ENCODE data around the gene MRPL37.
"Not testable (repeated sequence)": the region's sequence is repeated elsewhere in the genome, so short reads cannot be mapped to it uniquely, and the experiment has no call there.

MRPL37 gene

DNA sequence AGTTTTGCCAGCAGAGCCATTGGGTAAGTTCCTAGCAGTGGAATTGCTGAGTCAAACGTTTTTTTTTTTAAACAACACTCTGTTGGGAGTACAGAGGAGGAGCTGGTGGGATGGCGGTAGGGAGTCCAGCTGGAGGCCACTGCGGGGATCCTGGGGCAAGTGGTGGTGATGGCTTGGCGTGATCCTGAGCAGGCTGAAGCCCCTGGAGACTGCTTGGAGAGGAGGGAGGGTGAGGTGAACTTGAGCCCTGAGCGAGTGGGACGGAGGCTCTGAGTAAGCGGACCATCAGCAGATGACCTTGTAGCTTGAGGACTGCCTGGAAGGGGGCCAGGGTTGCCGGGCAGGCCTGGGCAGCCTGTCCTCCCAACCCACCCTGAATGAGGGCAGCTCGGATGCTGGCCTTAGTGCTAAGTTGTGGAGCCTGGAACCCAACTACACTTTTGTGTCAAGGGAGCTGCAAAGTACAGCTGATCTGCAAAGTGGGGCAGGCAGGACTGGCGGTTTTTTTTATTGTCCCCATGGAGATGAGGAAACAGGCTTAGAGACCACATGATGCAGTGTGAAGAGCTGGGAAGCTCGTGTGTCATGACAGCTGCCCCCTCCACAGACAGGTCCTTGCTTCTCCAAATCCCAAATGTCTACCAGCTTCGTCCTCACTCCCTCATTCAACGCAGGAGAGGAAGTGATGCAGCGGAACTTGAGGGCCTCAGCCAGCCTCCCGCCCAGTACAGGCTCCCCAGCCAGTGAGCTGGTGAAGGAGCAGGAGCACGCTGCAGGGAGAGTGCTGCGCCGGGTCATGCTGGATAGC lies 20.2 kb downstream of the MRPL37 start:
- no peak for DNase-seq (ENCODE audit: low read depth)

DNA sequence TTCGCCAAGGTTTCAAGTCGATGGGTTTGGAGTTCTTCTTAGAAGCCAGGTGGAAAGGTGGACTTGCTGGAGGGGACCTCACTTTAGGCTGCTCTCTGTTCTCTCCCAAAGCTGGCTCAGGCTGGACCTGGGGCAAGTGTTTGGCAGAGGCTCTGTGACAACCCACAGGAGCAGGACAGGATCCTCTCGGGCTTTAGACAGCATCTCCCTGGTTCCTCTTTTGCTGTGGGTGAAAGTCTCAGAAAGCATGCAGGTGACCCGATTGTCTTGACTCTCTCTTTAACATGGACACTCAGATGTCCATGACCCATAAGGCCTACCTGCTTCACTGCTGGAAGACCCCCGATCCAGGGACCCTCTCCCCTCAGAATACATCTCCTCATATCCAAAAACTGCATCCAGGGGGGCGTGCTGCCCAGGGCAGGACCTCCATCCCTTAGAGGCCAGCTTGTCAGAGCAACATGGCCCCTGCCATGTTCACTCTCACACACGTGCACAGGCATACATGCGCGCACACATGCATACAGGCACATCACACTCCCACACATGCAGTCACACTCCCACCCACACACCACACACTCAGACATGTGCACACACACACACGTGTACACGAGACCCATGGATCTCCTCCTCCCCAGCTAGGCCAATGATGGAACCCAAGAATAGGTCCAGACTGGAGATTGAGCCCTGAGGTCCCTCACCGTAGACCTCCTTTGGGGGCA lies 21.3 kb downstream of the MRPL37 start:
- DNase-seq (ENCODE audit: low read depth): no peak

DNA sequence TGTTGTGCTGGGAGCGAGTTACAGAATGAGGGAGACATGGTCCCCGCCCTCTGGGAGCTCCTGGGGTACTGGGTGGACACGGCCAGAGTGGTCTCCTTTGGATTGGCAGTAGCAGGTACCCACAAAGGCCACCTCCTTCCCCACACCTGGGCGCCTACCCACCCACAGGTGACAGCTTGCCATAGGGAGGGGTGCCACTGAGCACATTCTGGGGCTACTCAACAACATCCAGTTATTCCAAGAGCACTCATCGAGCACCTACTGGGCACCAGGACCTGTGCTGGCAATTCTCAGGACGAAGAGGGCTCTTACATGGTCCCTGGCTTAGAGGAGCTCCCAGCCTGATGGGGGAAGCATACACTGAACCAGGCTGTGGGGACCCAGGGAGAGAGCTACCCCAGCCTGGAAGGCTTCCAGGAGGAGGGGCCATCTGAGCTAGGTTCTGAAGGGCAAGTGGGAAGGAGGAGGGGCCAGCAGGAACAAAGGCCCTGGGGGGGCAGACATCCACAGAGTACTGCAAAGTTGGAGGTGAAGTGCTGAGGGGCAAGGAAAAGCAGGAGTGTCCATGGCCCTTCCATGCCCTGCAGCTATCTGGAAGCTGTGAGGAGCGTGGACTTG lies 22.0 kb downstream of the MRPL37 start:
- DNase-seq (ENCODE audit: low read depth): no peak

DNA sequence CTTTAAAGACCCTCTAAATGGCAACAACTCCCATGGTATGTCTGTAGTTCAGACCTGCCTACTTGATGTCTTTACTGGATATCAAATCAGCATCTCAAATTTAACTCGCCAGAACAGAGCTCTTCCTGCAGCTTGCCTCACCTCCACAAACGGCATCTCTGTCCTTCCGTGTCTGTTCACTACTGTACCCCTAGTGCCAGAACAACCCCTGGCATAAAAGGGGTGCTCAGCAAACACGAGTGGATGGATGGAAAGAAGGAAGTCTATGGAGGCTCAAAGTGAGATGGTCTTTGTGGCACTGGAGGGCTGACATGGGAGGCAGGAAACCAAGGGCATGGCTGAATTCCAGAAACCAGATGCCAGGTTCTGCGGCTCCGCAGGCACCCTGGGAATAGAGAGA lies 22.7 kb downstream of the MRPL37 start:
- no peak for DNase-seq (ENCODE audit: low read depth)

DNA sequence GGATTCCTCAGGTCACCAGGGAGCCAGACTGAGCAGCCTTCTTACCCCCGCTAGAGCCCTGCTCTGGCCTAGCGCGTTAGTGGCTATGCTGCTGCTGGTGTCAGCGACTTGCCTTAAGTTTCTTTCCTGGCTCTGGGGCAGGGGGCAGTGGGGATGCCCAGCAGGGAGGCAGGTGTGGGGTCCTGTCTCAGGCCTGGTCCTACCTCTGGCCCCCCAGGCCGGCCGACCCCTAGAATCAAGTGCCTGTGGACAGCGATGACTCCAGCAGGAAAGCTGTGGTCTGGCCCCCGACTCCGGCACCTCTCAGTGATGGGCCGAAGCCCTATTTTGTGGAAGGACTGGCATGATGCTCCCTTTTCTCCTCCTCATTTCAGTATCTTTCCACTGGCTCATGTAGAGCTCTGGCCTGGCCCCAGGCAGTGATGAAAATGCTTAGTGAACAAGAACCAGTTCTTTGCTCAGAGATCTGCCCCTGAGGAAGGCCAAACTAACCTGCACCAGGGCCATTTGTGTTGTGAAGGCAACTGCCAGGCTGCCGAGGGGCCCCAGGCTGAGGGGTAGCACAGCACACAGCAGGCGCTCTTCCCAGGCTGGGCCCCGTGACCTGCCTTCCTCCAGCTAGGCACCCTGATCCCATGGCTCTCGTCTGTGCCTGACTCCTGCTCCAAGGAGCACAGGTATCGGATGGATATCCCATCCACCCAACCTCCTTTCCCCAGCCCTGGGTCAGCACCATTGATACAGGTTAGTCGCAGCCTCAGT lies 23.7 kb downstream of the MRPL37 start:
- DNase-seq (ENCODE audit: low read depth): no peak

DNA sequence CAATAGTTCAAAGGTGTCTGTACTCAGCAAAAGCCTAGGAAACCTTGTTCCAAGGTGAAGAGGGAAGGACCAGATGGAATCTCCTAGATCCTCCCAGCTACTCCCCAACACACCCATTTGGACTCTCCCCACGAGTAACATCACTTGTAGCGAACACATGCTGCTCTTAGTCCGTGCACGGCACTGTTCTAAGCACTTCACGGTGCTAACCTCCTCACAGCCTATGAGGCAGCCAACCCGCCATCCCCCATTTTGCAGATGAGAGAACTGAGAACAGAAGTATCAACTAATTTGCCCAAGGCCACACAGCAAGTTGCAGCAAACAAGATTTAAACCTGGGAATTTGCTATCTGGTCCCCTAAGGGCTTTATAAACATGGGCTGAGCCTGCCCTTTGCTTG lies 24.3 kb downstream of the MRPL37 start:
- DNase-seq (ENCODE audit: low read depth): no peak

- no peak for DNase-seq (ENCODE audit: low read depth)
Measured at GRCh38 chr1:54225378-54225777, 25.4 kb downstream of the MRPL37 start.

- no peak for DNase-seq (ENCODE audit: low read depth)
Measured at GRCh38 chr1:54225986-54226559, 26.1 kb downstream of the MRPL37 start.

- no peak for DNase-seq (ENCODE audit: low read depth)
Measured at GRCh38 chr1:54227091-54227602, 27.2 kb downstream of the MRPL37 start.

DNA sequence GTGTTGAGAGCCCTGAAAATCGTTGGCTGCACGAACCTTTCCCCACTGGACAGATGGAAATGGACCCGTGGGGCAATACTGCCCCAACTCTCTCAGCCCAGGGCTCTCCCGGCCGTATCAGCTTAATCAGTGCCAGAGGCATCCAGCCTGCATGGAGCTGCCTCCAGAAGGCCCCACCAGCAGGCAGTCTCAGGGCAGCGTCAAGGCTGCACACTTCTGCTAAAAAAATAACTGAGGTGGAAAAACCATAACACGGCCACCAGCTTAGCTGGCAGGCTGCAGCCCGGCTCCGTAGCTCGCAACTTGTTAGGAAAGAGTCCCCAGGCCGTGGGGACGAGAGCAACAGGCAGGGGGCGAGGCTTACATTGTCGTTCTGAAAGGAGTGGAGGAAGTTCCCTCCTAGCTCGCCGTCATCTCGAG lies 27.9 kb downstream of the MRPL37 start:
- DNase-seq (ENCODE audit: low read depth): no peak

GRCh38 chr1:54228638-54229079 lies 28.7 kb downstream of the MRPL37 start:
- no peak for DNase-seq (ENCODE audit: low read depth)

- peak; percentile 48 for DNase-seq (ENCODE audit: low read depth)
Measured at GRCh38 chr1:54229281-54229891, 29.4 kb downstream of the MRPL37 start.

GRCh38 chr1:54230507-54231339 lies 30.8 kb downstream of the MRPL37 start:
- peak; percentile 59 for DNase-seq (ENCODE audit: low read depth)

- DNase-seq (ENCODE audit: low read depth): not testable (repeated sequence)
Measured at GRCh38 chr1:54233196-54233595, 33.2 kb downstream of the MRPL37 start.

- DNase-seq (ENCODE audit: low read depth): no peak
Measured at GRCh38 chr1:54234284-54234683, 34.3 kb downstream of the MRPL37 start.

DNA sequence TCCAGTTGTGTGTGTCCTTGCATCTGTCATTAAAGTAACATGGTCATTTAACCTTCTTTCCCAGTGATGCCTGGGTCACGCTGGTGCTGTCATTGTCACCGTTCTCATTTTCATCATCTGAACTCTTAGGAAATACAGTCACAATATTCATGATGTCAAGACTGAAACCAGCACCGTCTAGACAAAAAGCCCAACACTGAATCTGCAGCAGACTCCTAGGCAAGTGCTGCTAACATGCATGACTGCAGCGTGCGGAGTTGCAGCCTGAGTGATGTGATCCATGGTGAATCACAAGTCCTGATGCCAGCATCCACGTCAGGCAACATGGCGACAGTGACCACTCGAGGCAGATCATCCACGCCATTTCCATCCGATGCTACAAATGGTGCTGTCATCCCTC lies 37.6 kb downstream of the MRPL37 start:
- DNase-seq (ENCODE audit: low read depth): no peak

GRCh38 chr1:54238353-54239034 lies 38.5 kb downstream of the MRPL37 start:
- DNase-seq (ENCODE audit: low read depth): no peak

DNA sequence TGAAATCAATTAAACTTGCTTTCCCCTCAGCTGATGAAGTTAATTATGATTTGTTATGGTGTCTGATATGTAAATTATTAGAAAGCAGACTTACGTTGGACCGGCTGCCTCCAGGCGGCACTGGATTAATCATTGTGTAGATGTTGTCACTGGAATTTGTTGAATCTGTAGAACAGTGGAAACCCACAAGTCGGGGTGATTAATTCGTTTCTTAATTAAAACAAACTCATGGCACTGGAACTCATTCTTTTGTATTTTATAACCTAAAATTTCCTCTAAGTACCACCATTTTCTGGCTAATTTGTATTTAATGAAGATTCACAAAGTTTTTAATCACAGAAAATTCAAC lies 39.0 kb downstream of the MRPL37 start:
- no peak for DNase-seq (ENCODE audit: low read depth)

DNA sequence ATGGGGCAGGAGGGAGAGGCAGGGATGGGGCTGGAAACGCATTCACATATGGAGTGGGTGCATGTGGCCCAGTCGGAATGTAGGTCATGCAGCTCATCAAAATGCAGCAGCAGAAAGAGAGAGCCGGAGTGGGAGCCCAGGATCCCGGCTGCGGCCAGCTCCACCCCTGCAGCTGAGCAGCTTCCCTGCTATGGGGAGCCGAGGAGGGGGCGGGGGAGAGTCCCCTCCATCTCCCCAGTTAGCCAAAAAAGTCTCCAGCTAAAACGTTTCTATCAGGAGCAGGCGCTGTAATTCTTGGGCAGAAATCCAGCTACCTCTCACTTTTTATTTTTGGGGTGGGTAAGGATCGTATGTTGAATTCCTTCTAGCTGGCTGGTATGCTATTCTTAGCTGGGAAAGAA lies 39.7 kb downstream of the MRPL37 start:
- no peak for DNase-seq (ENCODE audit: low read depth)

Measured in activated T-cell treated with anti-CD3 and anti-CD28 coated beads for 48 hours (primary cell).